ENCODE results near the gene IGSF8.
"Not testable (repeated sequence)": the region's sequence is repeated elsewhere in the genome, so short reads cannot be mapped to it uniquely, and the experiment has no call there.

IGSF8 gene

DNA sequence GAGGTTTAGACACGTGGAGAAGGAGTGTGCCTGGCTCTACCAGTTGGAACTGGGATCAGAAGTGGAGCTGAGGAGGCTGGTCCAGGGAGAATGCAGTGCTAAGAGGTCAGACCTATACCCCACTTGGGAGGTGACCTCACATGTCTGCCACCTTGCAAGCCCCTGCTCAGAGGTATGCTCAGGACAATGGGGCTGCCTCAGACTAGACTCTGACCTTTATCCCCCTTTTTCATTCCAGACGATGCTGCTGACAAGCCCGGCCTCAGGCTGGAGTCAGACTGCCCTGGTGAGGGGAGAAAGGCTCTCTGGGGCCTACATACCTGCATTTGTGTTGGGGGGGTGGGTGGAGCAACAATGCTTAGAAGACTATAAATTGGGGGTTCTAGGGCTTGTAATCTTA, 33.7 kb downstream of the IGSF8 start:
- DNase-seq (ENCODE audit: low spot score): no peak

DNA sequence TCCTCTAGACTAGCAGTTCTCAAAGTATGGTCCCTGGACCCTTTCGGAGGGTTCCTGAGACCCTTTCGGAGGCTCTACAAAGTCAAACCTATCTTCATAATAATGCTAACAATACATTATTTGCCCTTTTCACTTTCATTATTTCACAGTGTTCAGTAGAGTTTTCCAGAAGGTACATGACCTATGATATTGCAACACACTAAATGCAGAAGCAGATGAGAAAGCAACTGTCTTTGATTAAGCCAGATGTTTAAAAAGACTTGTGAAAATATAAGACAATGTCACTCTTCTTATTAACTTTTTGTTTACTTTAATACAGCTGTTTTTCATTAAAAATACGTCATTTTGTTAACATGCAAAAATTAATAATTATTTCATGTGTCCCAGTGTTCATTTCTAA, 34.3 kb downstream of the IGSF8 start:
- no peak for DNase-seq (ENCODE audit: low spot score)

- DNase-seq (ENCODE audit: low spot score): no peak
Observed at GRCh38 chr1:160063176-160063575, 35.2 kb downstream of the IGSF8 start.

DNA sequence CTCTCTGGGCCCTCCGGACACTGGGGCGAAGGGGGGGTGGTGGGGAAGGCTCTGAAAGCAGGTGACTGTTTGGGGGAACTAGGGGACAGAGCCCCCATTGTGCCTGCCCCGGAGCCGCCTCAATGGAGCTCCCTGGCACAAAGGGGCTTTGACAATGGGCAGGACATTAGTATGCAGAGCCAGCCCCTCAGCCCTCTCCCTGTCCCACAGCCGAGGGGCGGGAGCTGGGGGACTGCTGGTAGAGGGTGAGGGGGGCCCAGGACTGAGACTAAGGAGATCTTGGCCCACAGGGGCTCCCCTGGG, 36.2 kb downstream of the IGSF8 start:
- no peak for DNase-seq (ENCODE audit: low spot score)

DNA sequence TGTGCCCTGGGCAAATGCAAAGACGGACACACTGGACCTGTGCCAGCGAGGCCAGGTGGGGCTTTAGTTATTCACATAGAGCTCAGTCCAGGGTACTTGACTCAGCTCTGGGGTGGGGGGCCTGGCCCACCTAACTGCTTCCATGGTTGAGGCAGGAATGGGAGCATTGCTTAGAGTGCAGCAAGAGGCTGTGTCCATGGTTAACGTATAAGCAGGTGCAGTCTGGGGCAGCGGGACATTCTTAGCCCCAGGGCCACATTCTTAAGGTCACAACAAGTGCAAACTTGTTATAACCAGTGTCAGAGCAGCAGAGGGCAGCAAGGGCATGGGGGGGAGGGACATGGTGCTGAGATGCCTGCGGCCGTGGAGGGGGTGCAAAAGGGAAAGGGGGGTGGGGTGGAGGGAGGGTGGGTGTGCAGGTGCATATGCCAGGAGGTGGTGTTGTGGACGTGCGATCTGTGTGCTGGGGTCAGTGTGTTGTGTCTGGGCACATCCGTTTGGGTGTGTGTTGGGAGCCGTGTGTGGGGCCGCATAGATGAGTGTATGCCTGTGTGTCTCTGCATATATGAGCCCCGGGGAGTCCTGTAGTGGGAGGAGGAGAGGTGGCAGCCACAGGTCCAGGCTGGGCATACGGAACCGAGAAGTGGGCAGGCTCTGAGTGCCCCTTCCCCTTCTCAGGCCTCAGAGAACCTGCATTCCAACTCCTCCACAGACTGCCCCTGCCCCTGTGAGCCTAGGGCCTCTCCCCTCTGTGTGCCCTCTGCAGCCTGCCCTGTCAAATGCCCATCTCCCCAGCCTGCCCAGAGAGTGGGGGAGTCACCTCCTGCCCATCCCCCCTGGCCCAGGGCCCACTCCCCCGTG, 36.8 kb downstream of the IGSF8 start:
- DNase-seq (ENCODE audit: low spot score): peak; percentile 53

DNA sequence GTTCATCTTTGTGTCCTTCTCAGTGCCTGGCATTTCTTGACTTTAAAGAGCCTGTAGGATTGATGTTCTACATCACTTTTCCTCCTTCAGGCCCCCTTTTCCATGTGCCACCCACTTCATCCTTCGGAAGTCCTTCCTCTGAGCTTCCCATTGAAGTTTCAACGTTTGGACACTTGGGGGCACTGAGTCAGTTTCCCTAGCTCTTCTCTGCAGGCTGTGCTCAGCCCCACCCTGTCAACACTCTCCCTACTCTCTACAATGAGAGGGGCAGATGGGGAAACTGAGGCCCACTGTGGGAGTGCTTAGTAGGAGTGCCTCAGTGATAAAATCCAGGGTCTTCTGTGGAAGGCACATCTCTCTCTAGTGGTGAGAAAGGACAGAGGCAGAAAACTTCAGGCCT, 40.3 kb downstream of the IGSF8 start:
- DNase-seq (ENCODE audit: low spot score): no peak

DNA sequence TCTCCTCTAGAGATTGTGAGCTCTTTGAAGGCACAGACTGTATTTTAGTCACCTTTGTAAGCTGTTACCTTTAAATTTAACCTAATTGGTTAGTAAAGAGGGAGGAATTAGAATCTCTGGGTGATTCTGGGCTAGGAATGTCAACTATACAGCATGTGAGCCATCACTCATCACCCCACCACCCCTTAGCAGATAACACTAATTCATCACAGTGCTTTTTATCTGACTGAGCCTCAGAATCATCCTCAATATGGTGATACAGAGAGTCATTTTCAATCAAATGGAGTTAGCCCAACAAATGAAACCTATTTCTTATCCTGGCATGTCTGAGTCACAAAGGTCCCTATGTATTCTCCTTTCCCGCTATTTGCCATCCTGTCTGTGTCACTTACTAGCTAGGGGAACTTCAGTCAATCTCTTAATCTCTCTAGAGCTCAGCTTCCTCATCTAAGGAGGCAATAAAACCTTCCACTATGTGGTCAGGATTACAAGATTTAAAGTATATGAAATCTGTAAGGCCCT, 41.7 kb downstream of the IGSF8 start:
- no peak for DNase-seq (ENCODE audit: low spot score)

- no peak for DNase-seq (ENCODE audit: low spot score)
Observed at GRCh38 chr1:160053548-160054365, 44.7 kb downstream of the IGSF8 start.

GRCh38 chr1:160052936-160053335, 45.5 kb downstream of the IGSF8 start:
- DNase-seq (ENCODE audit: low spot score): no peak

DNA sequence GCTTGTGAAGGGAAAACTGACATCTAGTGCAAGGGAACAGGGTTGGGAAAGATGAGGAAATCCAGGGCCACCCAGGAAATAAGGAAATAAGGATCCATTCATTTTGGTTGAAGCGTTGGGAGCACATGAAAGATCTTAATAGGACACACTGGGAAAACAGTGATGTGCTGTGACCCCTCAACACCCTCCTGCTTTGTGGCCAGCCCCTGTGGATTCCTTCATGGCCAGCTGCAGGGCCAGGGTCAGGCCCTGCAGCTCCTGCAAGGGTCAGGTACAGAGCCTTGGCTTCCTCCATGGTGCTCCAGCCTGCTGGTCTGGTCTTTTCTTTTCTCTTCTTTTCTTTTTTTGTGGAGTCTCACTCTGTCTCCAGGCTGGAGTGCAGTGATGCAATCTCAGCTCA, 47.8 kb downstream of the IGSF8 start:
- no peak for DNase-seq (ENCODE audit: low spot score)

DNA sequence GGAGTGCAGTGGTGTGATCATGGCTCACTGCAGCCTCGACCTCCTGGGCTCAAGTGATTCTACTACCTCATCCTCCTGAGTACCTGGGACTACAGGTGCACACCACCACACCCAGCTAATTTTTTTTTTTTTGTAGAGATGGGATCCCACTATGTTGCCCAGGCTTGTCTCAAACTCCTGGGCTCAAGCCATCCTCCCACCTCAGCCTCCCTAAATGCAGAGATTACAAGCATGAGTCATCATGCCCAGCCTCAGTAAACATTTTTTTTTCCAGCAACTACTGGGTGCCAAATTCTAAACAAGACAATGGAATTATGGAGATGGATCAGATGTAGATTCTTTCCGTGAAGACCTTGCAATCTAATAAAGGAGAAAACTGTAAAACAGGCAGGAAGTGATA, 48.2 kb downstream of the IGSF8 start:
- DNase-seq (ENCODE audit: low spot score): not testable (repeated sequence)

DNA sequence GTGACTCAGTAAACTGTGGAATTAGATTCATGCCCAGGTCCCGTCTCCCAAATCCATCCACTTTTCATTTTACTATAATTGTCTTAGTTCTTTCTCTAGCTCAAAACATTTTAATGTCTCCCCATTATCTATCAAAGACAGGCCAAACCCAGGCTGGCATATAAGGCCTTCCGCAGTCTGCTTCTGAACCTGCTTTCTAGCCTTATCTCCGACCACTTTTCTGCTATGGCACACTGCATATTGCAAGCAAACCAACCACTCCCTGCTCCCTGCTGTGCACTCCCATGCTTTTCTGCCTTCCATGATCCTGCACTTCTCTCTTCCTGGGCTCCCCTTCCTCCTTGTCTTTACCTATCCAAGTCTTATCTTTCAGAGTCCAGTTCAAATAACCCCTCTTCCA, 49.3 kb downstream of the IGSF8 start:
- no peak for DNase-seq (ENCODE audit: low spot score)

- no peak for DNase-seq (ENCODE audit: low spot score)
Observed at GRCh38 chr1:160048335-160048734, 50.1 kb downstream of the IGSF8 start.

DNA sequence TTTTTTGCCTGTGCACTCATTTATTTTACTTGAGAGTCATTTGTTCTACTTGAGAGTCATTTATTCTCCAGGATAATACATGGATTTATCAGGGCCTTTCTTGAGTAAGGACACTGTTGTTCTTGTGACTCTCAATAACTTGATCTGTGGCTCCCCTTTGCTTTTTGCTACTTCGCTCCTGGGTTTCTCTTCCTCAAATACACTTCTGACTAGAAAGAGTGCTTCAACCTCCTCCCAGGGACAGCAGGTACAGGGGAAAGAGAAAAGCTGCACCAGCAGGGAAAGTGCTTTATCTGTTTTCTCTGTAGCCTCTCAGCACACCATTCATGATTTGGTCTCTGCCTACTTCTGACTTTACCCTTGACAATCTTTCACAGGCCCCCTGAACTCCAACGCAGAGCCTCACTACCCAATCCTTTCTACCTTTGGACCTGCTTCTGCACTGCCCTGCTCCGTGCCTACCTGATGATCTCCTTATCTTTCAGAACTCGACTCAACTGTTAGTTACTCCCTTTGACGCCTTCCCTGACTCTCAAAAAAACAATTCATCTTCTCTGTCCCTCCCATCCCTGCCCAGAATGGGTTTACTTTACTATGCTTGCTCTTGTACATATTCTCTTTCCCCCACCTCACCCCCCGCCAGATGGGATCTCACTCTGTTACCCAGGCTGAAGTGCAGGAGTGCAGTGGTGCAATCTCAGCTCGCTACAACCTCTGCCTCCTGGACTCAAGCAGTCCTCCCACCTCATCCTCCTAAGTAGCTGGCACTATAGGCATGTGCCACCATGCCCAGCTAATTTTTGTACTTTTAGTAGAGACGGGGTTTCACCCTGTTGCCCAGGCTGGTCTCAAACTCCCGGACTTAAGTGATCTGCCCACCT, 51.1 kb downstream of the IGSF8 start:
- DNase-seq (ENCODE audit: low spot score): no peak

DNA sequence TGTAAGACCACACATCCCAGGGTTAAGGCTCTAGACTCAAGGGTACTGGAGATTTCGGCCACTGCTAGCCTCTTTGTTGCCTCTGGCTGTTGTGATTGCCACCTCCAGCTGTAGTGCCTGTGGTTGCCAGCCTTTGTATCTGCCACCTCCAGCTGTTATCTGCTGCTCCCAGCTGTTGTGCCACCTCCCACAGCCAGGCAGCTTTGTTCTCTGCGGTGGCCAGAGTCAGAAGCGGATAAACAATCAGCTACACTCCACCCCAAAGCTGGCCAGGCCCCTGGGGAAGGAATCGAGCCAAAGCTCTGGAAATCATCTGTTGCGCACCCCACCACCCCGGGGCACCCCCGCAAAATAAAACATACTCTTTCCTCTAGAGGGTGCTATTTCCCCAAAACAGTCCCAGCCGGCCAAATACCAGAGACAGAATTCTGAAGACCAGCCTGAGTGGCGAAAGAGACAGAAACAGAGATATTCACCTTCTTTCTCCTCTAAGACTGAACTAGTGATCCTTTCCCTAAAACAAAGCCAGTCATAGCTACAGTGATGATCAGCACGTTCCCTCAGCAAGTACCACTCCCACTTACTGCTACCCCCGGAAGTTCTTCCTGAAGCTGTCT, 51.8 kb downstream of the IGSF8 start:
- peak; percentile 69 for DNase-seq (ENCODE audit: low spot score)

- DNase-seq (ENCODE audit: low spot score): no peak
Observed at GRCh38 chr1:160045653-160046052, 52.8 kb downstream of the IGSF8 start.

DNA sequence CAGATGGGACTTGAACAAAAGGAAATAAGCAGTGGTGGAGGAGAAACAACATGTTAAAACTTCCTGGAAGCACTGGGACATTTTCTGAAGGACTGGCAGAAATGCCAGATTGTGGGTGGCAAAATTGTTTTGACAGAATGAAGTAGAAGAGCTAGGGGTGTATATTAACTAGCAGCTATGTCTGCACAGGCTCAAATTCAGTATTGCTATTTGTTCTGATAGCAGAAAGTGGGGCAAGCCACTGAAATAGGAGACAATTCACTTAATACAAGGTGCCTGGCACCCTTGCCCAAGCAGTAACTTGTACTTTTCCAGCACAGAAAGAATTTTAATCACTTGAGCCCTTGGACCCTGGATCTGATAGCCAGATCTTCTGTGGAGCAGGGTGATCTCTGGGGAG, 54.9 kb downstream of the IGSF8 start:
- DNase-seq (ENCODE audit: low spot score): no peak
